Left forelimb (tissue), 1 donor: ENCODE results near the gene WDR20.
"Not testable (repeated sequence)": the region's sequence is repeated elsewhere in the genome, so short reads cannot be mapped to it uniquely, and the experiment has no call there.

Source experiments
- DNase-seq: peaks from one replicate; pipeline ENCODE4 v3.0.0-alpha.2; 2018; ENCODE audit warnings: low spot score

The WDR20 gene

DNA sequence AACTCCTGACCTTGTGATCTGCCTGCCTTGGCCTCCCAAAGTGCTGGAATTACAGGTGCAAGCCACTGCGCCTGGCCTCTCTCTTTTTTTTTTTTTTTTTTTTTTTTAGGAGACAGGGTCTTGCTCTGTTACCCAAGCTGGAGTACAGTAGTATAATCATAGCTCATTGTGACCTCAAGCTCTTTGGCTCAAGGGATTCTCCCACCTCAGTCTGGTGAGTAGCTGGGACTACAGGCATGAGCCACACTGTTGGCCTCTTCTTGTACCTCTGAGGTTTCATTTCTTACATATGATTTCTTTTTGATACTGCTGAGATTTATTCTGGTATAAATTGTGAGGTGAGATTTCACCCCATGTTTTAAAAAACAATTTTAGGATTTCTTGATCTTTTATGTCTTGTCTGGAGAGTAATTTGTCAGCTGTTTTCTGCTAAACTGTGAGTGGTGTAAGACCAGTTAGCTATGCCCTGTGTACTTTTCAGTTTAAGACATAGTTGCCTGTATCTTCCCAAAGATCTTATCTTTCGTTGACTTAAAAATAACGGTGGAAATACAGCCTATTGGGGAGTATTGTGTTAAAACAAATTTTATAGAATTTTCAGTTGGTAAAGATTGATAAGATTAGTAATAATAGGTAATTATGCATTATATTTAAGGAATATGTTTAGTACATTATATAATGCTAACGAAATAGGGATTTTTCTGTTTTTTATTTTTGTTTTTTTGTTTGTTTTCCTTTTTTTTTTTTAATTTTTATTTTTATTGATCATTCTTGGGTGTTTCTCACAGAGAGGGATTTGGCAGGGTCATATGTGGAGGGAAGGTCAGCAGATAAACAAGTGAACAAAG, 31.7 kb downstream of the WDR20 start:
- no peak for DNase-seq

GRCh38 chr14:102172021-102172272, 32.2 kb downstream of the WDR20 start:
- DNase-seq = not testable (repeated sequence)

GRCh38 chr14:102172721-102173120, 33.0 kb downstream of the WDR20 start:
- DNase-seq = not testable (repeated sequence)

- DNase-seq = no peak
These were observed 37.5 kb downstream of the WDR20 start for GRCh38 chr14:102177161-102177560.

DNA sequence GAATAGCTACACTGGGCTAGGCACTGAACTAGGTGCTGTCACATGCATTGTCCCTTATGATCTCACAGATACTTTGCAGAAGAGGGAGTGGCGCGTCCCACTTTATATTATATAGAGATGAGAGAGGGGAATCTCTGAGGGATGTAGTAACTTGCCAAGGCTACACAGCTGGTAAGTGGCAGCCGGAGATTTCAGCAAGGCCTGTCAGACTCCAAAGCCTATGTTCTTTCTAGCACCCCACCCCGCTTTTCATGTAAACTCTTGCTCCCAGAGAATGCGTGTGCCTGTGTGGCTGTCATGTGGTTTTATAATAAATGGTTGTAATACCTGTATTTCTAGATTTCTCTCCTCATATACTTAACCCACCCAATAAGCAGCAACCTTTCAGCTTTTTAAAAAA, 39.1 kb downstream of the WDR20 start:
- DNase-seq = no peak

DNA sequence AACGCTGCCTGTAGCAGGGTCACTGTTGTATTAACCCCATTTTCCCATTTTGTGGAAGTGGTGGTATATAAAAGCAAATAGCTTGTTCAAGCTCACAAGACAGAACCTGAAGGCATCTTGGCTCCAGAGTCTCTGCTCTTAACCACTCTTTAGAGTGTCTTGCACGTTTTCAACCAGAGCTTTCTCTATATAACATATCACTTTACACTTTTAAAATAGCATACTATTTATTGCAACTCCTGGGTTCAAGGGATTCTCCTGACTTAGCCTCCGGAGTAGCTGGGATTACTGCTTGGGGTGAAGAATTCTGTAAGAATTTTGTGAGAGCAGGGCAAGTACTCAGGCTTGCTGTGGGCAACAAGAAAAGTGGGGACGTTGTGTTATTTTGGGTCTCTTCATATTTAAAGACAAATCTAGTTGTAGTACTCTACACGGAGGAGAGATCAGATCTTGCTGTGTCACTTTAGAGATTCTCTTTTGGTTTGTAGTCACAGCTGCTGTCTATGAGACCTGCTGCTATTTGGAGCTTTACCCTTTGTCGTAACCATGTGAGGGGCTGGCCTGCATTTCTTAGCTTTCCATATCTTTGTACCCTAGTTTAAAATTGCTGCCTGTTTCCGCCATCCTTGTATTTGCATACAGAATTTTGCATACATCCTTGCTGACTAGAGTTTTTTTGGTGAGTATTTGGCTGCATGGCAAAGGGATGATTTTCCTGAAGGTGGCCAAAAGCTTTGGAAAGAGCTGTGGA, 40.7 kb downstream of the WDR20 start:
- DNase-seq = no peak

GRCh38 chr14:102181187-102181586, 41.5 kb downstream of the WDR20 start:
- DNase-seq = no peak

DNA sequence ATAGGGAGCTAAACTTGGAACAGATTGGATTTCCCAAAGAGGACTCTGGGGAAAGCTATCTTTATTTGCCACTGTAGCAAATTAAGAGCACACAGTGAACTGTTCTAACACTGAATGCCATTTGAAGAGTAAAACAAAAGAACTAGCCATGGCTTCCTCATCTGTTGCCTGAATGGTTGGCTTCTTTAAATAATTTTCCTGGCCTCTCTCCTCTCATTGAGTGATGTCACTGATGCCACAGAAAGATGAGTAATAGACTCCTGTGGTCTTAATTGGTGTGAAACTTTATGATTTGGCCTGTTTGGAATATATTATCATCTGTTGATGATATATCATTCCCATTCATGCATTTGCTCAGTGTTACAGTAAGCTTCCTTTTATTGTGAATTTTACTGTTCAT, 42.5 kb downstream of the WDR20 start:
- DNase-seq = no peak

GRCh38 chr14:102182936-102183619, 43.4 kb downstream of the WDR20 start:
- DNase-seq = no peak

DNA sequence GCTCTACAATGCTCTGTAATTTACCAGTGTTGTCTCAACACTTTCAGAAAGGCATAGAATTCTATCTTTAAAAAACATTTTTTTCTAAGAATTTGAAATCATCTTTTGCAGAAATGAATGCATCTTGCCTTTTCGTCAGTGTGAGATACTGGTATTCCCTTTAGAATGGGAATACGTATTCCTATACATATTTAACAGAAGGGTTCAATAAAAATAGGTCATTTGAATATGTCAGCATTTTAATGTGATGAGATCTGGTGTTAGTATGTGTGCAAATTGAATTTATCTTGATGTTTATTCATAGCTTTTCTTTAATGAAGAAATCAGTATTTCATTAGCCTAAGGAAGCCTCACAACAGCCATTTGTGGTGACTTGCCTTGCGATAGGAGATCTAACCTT, 44.2 kb downstream of the WDR20 start:
- no peak for DNase-seq

- DNase-seq = no peak
These were observed 44.8 kb downstream of the WDR20 start for GRCh38 chr14:102184316-102185035.

DNA sequence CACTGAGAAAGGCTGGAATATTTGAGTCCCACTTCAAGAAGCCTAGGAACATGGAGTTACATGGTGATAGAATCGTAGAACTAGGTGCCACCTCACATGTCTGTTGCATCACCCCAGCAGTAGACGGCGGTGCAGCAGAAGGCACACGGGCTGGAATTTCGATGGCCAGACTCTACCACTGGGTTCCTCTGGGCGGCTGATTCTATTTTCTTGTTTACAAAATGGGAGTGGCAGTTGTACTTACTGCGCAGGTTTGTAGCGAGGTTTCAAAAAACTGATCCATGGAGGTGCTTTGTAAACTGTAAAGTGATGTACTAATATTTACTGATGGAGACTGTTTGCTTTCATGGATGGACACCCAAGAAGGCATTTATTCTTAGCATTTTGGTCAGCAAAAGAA, 45.7 kb downstream of the WDR20 start:
- DNase-seq = no peak

DNA sequence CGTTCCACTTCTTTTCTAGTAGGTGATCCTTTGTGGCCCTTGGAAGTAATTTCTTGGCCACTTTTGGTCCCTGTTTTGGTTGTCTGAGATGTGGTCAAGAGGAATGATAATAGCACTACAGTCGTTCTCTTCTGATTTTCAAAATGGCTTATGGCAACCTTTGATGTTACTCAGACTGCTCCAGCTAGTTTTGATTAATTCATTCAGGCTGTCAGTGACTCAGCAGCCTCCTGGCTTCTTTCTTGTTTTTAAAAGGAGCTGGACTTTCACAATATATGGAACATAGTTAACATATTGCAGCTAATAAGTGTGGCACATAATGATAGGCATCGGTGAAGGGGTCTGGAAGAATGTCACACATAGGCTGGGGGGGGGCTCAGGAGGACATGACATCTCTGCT, 47.3 kb downstream of the WDR20 start:
- no peak for DNase-seq

- DNase-seq = no peak
These were observed 47.9 kb downstream of the WDR20 start for GRCh38 chr14:102187568-102188001.

DNA sequence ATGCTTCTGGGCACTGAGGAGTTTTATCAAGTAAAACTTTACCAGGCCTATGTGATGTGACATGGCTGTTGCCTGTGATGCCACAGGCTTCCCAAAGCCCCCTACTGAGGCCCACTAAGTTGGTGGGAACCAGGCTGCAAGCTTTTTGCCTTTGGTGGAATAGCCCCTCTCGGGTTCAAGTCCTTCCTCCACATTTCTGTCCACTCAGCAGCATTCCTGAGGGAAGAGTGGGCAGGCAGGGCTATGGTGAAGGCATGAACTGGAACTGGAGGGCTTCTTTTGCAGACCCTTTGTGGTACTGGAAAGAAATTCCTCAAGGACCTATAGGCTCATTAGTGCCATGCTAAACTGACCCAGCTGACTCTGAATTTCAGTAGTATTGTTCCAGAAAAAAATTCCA, 48.5 kb downstream of the WDR20 start:
- no peak for DNase-seq

- no peak for DNase-seq
These were observed 50.2 kb downstream of the WDR20 start for GRCh38 chr14:102189874-102190273.

DNA sequence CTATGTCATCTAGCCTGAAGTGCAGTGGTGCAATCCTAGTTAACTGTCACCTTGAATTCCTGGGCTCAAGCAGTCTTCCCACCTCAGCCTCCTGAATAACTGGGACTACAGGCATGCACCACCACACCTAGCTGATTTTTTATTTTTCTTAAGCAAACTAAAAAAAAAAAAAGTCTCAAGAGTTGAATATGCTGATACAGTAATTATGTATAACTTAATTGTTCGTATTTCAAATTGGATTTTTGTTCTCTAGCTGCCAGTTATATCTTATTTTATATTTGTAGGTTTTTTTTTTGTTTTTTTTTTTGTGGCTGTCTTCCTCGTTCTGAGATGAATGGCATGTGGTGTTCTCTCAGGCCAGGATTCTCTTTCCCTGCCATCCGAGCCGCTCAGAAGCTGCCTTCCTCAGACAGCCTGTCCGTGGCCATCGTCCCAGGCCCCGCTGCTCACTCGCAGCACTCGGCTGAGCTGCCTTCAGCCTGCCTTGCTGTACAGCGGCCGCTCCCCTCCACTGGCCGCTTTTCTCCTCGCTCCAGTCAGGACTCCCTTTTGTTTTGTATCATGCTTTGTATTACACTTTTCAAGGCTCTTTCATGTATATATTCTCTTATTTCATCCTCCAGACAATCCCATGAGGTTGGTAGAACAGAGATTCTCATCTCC, 53.3 kb downstream of the WDR20 start:
- no peak for DNase-seq

GRCh38 chr14:102194856-102195255, 55.2 kb downstream of the WDR20 start:
- no peak for DNase-seq

- no peak for DNase-seq
These were observed 55.7 kb downstream of the WDR20 start for GRCh38 chr14:102195446-102195845.

DNA sequence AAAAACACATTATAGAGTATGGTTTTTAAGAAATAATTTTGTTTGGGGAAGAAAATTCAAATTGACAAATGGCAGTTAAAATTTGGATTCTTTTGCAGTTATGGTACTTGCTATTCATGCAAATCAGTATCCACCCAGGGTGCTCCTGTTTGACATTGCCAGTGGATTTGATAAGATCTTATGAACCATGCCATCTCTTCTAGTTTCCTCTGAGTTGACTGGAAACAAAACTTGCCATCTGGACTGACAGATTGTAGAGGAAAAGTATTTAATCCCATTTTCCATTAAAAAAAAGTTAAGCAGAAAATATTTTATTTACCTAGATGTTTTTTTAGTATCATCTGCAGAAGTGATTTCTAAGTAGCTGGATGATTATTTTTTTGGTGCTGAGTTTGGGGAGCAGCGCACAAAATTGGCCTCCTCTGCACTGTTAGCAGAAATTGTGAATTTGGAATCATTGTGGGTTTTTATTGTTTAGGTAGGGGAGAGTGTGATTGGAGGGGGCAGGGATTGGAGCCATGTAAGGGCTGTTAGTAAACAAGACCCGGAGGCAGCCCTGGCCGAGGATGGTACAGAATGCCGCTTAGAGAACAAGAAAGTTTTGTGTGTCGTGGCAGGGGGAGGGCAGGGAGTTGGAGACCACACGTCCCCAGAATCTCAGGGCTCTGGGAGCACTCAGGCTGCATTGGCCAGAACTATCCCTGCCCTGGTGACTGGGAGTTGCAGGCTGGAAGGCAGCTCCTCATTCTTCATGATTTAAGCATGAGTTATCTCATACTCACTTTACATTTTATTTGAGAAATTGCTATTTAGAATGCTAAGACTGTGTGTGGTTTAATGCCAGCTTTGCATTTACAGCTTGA, 56.6 kb downstream of the WDR20 start:
- no peak for DNase-seq

DNA sequence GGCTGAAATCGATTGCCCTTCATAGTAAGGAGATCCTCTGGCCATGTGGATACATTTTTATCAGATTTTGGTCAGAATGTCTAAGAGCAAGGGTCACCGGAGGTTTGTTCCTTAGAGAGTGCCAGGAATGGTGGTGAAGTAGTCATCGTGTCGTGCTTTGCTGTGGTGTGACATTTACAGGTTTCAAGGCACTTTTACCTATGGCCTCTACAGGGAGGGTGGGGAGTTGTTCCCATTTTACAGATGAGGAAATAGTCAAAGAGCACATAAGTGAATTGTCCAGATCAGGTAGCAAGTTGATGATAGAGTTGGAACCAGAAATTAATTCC, 57.2 kb downstream of the WDR20 start:
- no peak for DNase-seq
